ENCODE measurements around the gene ARAP3. TPM values are rescaled to one million over a fixed set of nuclear protein-coding genes. Genes with fewer than 3 reads are reported as not detected.

Gene ARAP3
- total and polyA plus RNA-seq, 9 of the 15 experiments (the other 6 are each of a cell fraction or from before 2014, with no cell fraction given), result 0.83 to 25.7 (median 6.4) TPM

GRCh38 chr5:141656396-141656795 is 25.6 kb downstream of the ARAP3 start:
- no peaks in the 10 kb centered on the region for H3K9me3 ChIP-seq (replicated peaks; ENCODE audit: control insufficient read depth, insufficient read depth, low read depth, low read length)
- in situ Hi-C loops (cut with MboI), result no loop called here
- 76% methylated on average over 9 of the region's 9 CpGs for WGBS (ENCODE audit: insufficient coverage, low coverage, missing lambda C conversion rate)
- POLR2A ChIA-PET, result interaction anchor here (0.7 kb wide), 1 partner anchor 679 kb away, joined by 3 read pairs; no protein-coding TSS in a partner anchor
- no peak for TF ChIP-seq ARID1B (IDR thresholded peaks at IDR 0.05)
- no peak for TF ChIP-seq KLF13 (tag; IDR thresholded peaks at IDR 0.05; ENCODE audit: borderline replicate concordance, low read depth)
- no peak for TF ChIP-seq ETV1 (tag; conservative IDR thresholded peaks at IDR 0.05; ENCODE audit: low read depth)
- TF ChIP-seq MTA3 (IDR thresholded peaks at IDR 0.05; ENCODE audit: borderline replicate concordance), result no peak
- TF ChIP-seq MAZ (CRISPR knock-in tag; conservative IDR thresholded peaks at IDR 0.05 in 1 of 2, IDR thresholded peaks at IDR 0.05 in 1 of 2), result no peak
- TF ChIP-seq ERF (CRISPR knock-in tag; IDR thresholded peaks at IDR 0.05), result no peak
- no peak for TF ChIP-seq CREB5 (CRISPR knock-in tag; IDR thresholded peaks at IDR 0.05)
- no peak for TF ChIP-seq THRA (IDR thresholded peaks at IDR 0.05)
- no peak for TF ChIP-seq ILF3 (IDR thresholded peaks at IDR 0.05; ENCODE audit: borderline replicate concordance)
- TF ChIP-seq NBN (IDR thresholded peaks at IDR 0.05; ENCODE audit: low read depth), result no peak
- TF ChIP-seq TEAD1 (CRISPR knock-in tag; IDR thresholded peaks at IDR 0.05), result no peak
- no peak for DNase-seq (ENCODE audit: extremely low read depth in 1 of 4, low spot score in 3 of 4)
- H3K27me3 ChIP-seq (ENCODE audit: control insufficient read depth in 2 of 2, insufficient read depth in 2 of 2, low read length in 2 of 2), result no peaks in the 10 kb centered on the region
- H3K36me3 ChIP-seq (ENCODE audit: control insufficient read depth, insufficient read depth, low read length), result peaks cover 11% of the 10 kb centered on the region; the same call in 2 of the 3 replicates
- CTCF ChIA-PET (ENCODE audit: low intra/inter-chr PET ratio), result no interaction called here
- no peak overlapping the region for H3K4me3 ChIP-seq
- H3K9me1 ChIP-seq (ENCODE audit: control insufficient read depth, insufficient read depth, low read length), result peaks cover 5% of the 10 kb centered on the region
- no TSS peak for BruUV-seq (replicated peaks)
- no peak for FAIRE-seq
- no peak overlapping the region for H3K27ac ChIP-seq (ENCODE audit: extremely low read depth, low read depth, low read length)
- peaks cover 5 to 13% of the 10 kb centered on the region in 2 experiments for H3K4me1 ChIP-seq (replicated peaks in 1 of 2; ENCODE audit: control insufficient read depth in 2 of 2, insufficient read depth in 2 of 2, low read length in 2 of 2)
- H2AFZ ChIP-seq (ENCODE audit: low read depth, low read length), result no peak overlapping the region
- H3K79me2 ChIP-seq (ENCODE audit: control insufficient read depth, insufficient read depth, low read length), result no peaks in the 10 kb centered on the region
- no peak overlapping the region; a peak in 1 of 4 replicates for H3K9ac ChIP-seq (ENCODE audit: insufficient read depth in 1 of 2, low read depth in 2 of 2, low read length in 2 of 2)
- intact Hi-C loops (cut with micrococcal nuclease), result no loop called here
- no peak for ATAC-seq
- no peaks in the 10 kb centered on the region for H4K20me1 ChIP-seq (replicated peaks; ENCODE audit: control insufficient read depth, insufficient read depth, low read length)
- no peak overlapping the region for H3K4me2 ChIP-seq (ENCODE audit: insufficient read depth, low read length)

Data from K562 (cell line).